ENCODE measurements around the gene ATP2A3.

Gene ATP2A3

GRCh38 chr17:3978421-3979289 lies 14.4 kb upstream of the ATP2A3 start:
- no peaks in the 10 kb centered on the region for H3K9me3 ChIP-seq (ENCODE audit: control insufficient read depth, insufficient read depth, low read length)
- H3K27me3 ChIP-seq (ENCODE audit: control insufficient read depth, insufficient read depth, low read length), result no peaks in the 10 kb centered on the region
- H3K9ac ChIP-seq (ENCODE audit: low read depth, low read length), result no peak overlapping the region
- H3K4me1 ChIP-seq (ENCODE audit: control insufficient read depth, insufficient read depth, low read length), result peaks cover 8% of the 10 kb centered on the region
- peaks cover 3% of the 10 kb centered on the region for H3K36me3 ChIP-seq (ENCODE audit: control insufficient read depth, insufficient read depth, low read length)
- H3K4me3 ChIP-seq (ENCODE audit: low read depth, low read length), result no peak overlapping the region

DNA sequence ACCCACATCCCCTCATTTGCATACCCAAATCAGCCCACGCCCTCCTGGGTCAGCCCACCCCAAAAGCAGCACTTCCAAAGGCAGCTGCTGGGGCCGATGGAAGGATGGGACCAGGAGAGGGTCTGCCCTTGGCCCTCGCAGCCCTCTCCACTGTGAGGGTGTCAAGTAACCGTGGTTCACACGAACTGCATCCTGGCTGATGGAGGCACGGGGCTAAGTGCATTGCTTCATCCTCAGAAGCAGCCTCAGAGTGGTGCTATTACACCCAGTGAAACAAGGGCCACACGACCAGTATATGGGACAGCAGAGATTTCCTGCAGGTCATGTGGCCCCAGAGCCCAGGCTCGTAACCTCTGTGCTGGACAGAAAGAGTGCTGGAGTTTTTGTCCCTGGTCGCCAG lies 13.2 kb upstream of the ATP2A3 start:
- H3K9ac ChIP-seq (ENCODE audit: low read depth, low read length), result no peak overlapping the region
- no peaks in the 10 kb centered on the region for H3K9me3 ChIP-seq (ENCODE audit: control insufficient read depth, insufficient read depth, low read length)
- H3K36me3 ChIP-seq (ENCODE audit: control insufficient read depth, insufficient read depth, low read length), result peaks cover 3% of the 10 kb centered on the region
- peaks cover 9% of the 10 kb centered on the region for H3K4me1 ChIP-seq (ENCODE audit: control insufficient read depth, insufficient read depth, low read length)
- no peak overlapping the region for H3K4me3 ChIP-seq (ENCODE audit: low read depth, low read length)
- H3K27me3 ChIP-seq (ENCODE audit: control insufficient read depth, insufficient read depth, low read length), result no peaks in the 10 kb centered on the region

DNA sequence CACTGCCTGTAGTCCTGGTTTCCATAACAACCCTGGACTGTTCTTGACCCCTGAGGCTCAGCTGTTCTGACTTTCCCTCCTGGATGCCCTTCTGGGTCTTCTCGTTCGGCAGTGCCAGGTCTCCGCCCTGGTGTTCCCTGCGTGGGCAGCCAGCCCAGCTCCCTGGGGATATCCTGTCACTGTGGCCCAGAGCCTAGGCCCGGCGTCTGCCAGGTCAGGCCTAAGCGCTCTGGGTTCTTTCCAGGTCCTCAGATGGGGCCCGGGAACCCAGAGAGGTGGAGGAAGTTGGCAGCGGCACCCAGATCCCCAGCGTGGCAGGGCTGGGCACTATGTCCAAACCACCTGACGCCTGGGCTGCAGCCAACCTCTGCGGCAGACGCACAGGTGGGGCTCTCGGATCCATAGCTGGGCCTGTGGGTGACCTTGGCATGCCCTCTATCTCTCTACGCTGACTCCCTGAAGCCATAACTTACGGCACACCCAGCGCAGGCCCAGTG lies 12.5 kb upstream of the ATP2A3 start:
- H3K36me3 ChIP-seq (ENCODE audit: control insufficient read depth, insufficient read depth, low read length), result peaks cover 3% of the 10 kb centered on the region
- H3K4me1 ChIP-seq (ENCODE audit: control insufficient read depth, insufficient read depth, low read length), result peaks cover 7% of the 10 kb centered on the region
- no peaks in the 10 kb centered on the region for H3K27me3 ChIP-seq (ENCODE audit: control insufficient read depth, insufficient read depth, low read length)
- H3K4me3 ChIP-seq (ENCODE audit: low read depth, low read length), result no peak overlapping the region
- H3K9me3 ChIP-seq (ENCODE audit: control insufficient read depth, insufficient read depth, low read length), result no peaks in the 10 kb centered on the region
- H3K9ac ChIP-seq (ENCODE audit: low read depth, low read length), result peak overlapping the region; percentile 12

DNA sequence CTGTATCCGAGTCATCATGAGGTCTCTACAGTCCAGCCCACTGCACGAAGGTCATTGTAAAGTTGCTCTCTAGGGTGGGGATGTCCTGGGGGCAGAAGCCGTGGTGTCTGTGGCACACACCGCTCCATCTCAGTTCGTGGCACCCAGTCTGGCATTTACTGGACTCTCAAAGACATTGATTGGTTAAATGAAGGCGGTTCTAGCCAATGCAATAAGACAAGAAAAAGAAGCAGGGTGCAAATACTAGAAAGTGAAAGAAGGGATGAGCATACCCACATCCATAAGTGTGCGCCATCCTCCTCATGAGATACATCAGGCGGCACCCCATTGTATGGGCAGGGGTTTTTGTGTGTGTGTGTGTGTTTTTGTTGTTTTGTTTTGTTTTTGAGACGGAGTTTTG lies 10.7 kb upstream of the ATP2A3 start:
- H3K4me1 ChIP-seq (ENCODE audit: control insufficient read depth, insufficient read depth, low read length), result peaks cover 4% of the 10 kb centered on the region
- peaks cover 3% of the 10 kb centered on the region for H3K36me3 ChIP-seq (ENCODE audit: control insufficient read depth, insufficient read depth, low read length)
- no peak overlapping the region for H3K9ac ChIP-seq (ENCODE audit: low read depth, low read length)
- no peaks in the 10 kb centered on the region for H3K9me3 ChIP-seq (ENCODE audit: control insufficient read depth, insufficient read depth, low read length)
- no peaks in the 10 kb centered on the region for H3K27me3 ChIP-seq (ENCODE audit: control insufficient read depth, insufficient read depth, low read length)
- no peak overlapping the region for H3K4me3 ChIP-seq (ENCODE audit: low read depth, low read length)

GRCh38 chr17:3974138-3974687 lies 10.0 kb upstream of the ATP2A3 start:
- H3K4me3 ChIP-seq (ENCODE audit: low read depth, low read length), result no peak overlapping the region

DNA sequence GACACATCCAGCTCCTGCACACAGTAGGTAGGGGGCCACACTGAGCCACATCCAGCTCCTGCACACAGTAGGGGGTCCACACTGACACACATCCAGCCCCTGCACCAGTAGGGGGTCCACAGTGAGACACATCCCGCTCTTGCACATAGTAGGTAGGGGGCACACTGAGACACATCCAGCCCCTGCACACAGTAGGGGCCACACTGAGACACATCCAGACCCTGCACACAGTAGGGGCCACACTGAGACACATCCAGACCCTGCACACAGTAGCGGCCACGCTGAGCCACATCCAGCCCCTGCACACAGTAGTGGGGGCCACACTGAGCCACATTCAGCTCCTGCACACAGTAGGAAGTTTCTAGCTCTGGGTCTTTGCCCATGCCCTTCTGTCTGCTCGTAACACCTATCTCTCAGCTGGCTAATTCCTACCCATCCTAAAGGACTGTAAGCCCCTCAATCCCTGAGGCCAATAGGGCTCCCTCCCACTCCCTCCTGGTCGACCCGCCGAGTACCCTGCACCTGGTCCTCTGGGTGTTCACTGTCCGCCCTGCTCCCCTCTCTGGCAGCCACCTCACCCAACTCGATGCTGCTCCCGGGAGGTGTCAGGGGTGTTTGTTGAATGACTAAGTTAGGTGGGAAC lies 9.4 kb upstream of the ATP2A3 start:
- no peaks in the 10 kb centered on the region for H3K9me3 ChIP-seq (ENCODE audit: control insufficient read depth, insufficient read depth, low read length)
- peaks cover 3% of the 10 kb centered on the region for H3K36me3 ChIP-seq (ENCODE audit: control insufficient read depth, insufficient read depth, low read length)
- H3K4me3 ChIP-seq (ENCODE audit: low read depth, low read length), result no peak overlapping the region
- H3K9ac ChIP-seq (ENCODE audit: low read depth, low read length), result no peak overlapping the region
- peaks cover 4% of the 10 kb centered on the region for H3K4me1 ChIP-seq (ENCODE audit: control insufficient read depth, insufficient read depth, low read length)
- H3K27me3 ChIP-seq (ENCODE audit: control insufficient read depth, insufficient read depth, low read length), result no peaks in the 10 kb centered on the region

More at GRCh38 chr17:3974138-3974687, 10.0 kb upstream of the ATP2A3 start:
- Histone ChIP-seq H3K4me1 (ENCODE audit: control insufficient read depth, insufficient read depth, low read length) (peaks cover 4% of the 10 kb centered on the region), H3K9ac (ENCODE audit: low read depth, low read length) (no peak overlapping the region), H3K27me3 (ENCODE audit: control insufficient read depth, insufficient read depth, low read length) (no peaks in the 10 kb centered on the region), H3K9me3 (ENCODE audit: control insufficient read depth, insufficient read depth, low read length) (no peaks in the 10 kb centered on the region), H3K36me3 (ENCODE audit: control insufficient read depth, insufficient read depth, low read length) (peaks cover 3% of the 10 kb centered on the region)

- no peaks in the 10 kb centered on the region for H3K27me3 ChIP-seq (ENCODE audit: control insufficient read depth, insufficient read depth, low read length)
- no peaks in the 10 kb centered on the region for H3K9me3 ChIP-seq (ENCODE audit: control insufficient read depth, insufficient read depth, low read length)
- H3K36me3 ChIP-seq (ENCODE audit: control insufficient read depth, insufficient read depth, low read length), result peaks cover 3% of the 10 kb centered on the region
- peaks cover 4% of the 10 kb centered on the region for H3K4me1 ChIP-seq (ENCODE audit: control insufficient read depth, insufficient read depth, low read length)
- no peak overlapping the region for H3K4me3 ChIP-seq (ENCODE audit: low read depth, low read length)
- no peak overlapping the region for H3K9ac ChIP-seq (ENCODE audit: low read depth, low read length)
These were observed 8.7 kb upstream of the ATP2A3 start for GRCh38 chr17:3972931-3973330.

DNA sequence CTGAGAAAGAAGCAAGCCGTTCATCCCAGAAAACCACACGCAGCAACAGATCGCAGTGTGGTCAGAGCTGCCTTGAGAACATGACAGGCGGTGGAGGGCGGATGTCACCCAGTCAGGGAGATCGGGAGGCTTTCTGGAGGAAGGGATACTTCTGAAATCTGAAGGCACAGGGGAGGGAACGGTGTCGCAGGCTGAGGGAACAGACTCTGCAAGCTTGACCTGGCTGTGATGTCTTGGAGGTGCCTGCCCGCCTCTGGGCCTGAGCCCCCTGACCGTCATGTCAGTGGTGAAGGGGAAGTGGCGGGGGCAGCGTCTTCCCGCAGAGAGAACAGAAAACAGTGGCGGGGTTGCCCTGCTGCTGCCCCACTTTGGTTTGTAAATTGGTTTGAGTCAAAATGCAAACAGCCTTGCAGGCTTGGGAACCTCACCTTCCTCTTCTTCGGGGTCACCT lies 8.1 kb upstream of the ATP2A3 start:
- peaks cover 4% of the 10 kb centered on the region for H3K4me1 ChIP-seq (ENCODE audit: control insufficient read depth, insufficient read depth, low read length)
- H3K27me3 ChIP-seq (ENCODE audit: control insufficient read depth, insufficient read depth, low read length), result no peaks in the 10 kb centered on the region
- H3K4me3 ChIP-seq (ENCODE audit: low read depth, low read length), result no peak overlapping the region
- no peaks in the 10 kb centered on the region for H3K9me3 ChIP-seq (ENCODE audit: control insufficient read depth, insufficient read depth, low read length)
- H3K36me3 ChIP-seq (ENCODE audit: control insufficient read depth, insufficient read depth, low read length), result peaks cover 3% of the 10 kb centered on the region
- no peak overlapping the region for H3K9ac ChIP-seq (ENCODE audit: low read depth, low read length)

GRCh38 chr17:3970668-3971067 lies 6.4 kb upstream of the ATP2A3 start:
- H3K36me3 ChIP-seq (ENCODE audit: control insufficient read depth, insufficient read depth, low read length), result peaks cover 3% of the 10 kb centered on the region
- H3K4me1 ChIP-seq (ENCODE audit: control insufficient read depth, insufficient read depth, low read length), result peaks cover 2% of the 10 kb centered on the region
- H3K4me3 ChIP-seq (ENCODE audit: low read depth, low read length), result no peak overlapping the region
- no peaks in the 10 kb centered on the region for H3K9me3 ChIP-seq (ENCODE audit: control insufficient read depth, insufficient read depth, low read length)
- no peaks in the 10 kb centered on the region for H3K27me3 ChIP-seq (ENCODE audit: control insufficient read depth, insufficient read depth, low read length)
- H3K9ac ChIP-seq (ENCODE audit: low read depth, low read length), result no peak overlapping the region

DNA sequence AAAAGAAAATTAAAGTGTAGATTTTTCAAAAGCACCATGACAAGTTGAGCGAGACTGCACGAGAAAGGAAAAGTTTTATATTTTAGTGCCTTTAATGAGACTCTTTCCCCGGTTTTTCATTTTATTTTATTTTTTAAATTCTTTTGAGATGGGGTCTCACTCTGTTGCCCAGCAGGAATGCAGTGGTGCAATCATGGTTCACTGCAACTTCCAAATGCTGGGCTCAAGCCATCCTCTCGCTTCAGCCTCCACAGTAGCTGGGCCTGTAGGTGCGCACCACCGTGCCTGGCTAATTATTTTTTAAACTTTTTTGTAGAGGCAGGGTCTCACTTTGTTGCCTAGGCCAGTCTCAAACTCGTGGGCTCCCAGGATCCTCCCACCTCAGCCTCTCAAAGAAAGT lies 5.7 kb upstream of the ATP2A3 start:
- no peaks in the 10 kb centered on the region for H3K9me3 ChIP-seq (ENCODE audit: control insufficient read depth, insufficient read depth, low read length)
- no peaks in the 10 kb centered on the region for H3K27me3 ChIP-seq (ENCODE audit: control insufficient read depth, insufficient read depth, low read length)
- H3K4me1 ChIP-seq (ENCODE audit: control insufficient read depth, insufficient read depth, low read length), result peaks cover 2% of the 10 kb centered on the region
- H3K9ac ChIP-seq (ENCODE audit: low read depth, low read length), result no peak overlapping the region
- peaks cover 1% of the 10 kb centered on the region for H3K36me3 ChIP-seq (ENCODE audit: control insufficient read depth, insufficient read depth, low read length)
- no peak overlapping the region for H3K4me3 ChIP-seq (ENCODE audit: low read depth, low read length)

DNA sequence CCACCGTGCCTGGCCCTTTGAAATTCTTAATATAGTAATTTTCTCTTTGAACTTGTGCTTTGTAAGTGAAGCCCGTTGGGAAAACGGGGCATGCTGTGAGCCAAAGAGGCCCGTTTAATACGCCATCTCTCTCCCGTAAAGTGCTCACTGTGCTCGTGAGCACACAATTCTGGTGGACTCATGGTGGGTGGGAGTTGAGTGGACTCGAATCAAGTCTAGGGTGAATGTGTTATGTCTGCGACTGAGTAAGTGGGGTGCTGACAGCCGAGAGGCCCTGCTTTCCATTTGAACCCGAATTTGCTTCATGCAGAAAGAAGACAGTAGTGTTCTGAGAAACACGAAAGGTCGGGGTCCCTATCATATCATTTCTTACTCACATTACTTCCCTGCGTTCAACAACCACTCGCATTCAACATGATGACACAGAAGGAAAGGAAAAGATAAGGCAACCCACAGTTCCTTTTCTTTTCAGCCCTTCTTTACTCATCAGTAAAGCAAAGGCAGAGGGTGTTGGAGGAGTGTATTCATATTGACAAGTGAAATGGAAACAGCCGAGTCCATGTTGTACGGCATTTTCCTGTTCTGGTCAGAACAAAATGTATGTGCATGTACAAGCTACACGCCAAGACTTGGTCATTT lies 4.8 kb upstream of the ATP2A3 start:
- Histone ChIP-seq H3K9me3 (ENCODE audit: control insufficient read depth, insufficient read depth, low read length) (no peaks in the 10 kb centered on the region), H3K36me3 (ENCODE audit: control insufficient read depth, insufficient read depth, low read length) (no peaks in the 10 kb centered on the region), H3K4me1 (ENCODE audit: control insufficient read depth, insufficient read depth, low read length) (peaks cover 2% of the 10 kb centered on the region), H3K4me3 (ENCODE audit: low read depth, low read length) (no peak overlapping the region), H3K27me3 (ENCODE audit: control insufficient read depth, insufficient read depth, low read length) (no peaks in the 10 kb centered on the region), H3K9ac (ENCODE audit: low read depth, low read length) (no peak overlapping the region)

Measured in iPS-15b (cell line).